ENCODE results near the gene TRIM59.

DNA sequence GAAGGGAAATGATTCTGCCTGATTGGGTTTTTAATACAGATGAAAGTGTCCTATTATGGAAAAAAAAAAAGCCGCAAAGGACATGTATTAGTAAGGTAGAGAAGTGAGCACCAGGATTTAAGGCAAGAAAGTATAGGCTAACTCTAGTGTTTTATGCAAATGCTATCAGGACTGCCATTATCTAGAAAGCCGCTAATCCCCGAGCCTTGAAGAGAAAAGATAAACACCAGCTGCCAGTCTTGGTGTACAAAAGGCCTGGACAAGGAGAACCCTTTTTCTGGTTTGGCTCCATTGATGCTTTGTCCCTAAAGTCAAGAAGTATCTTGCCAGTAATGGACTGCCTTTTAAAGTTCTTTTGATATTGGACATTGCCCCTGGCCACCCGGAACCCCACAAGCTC is 8.6 kb upstream of the TRIM59 start:
- TF ChIP-seq, protein P1, sequence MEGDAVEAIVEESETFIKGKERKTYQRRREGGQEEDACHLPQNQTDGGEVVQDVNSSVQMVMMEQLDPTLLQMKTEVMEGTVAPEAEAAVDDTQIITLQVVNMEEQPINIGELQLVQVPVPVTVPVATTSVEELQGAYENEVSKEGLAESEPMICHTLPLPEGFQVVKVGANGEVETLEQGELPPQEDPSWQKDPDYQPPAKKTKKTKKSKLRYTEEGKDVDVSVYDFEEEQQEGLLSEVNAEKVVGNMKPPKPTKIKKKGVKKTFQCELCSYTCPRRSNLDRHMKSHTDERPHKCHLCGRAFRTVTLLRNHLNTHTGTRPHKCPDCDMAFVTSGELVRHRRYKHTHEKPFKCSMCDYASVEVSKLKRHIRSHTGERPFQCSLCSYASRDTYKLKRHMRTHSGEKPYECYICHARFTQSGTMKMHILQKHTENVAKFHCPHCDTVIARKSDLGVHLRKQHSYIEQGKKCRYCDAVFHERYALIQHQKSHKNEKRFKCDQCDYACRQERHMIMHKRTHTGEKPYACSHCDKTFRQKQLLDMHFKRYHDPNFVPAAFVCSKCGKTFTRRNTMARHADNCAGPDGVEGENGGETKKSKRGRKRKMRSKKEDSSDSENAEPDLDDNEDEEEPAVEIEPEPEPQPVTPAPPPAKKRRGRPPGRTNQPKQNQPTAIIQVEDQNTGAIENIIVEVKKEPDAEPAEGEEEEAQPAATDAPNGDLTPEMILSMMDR (IDR thresholded peaks at IDR 0.05 in 4 of 5, conservative IDR thresholded peaks at IDR 0.05 in 1 of 5) = no peak
- no peak for TF ChIP-seq POLR2A (IDR thresholded peaks at IDR 0.05)

Data from gastrocnemius medialis (tissue), 4 donors.